MV-4-11 (cell line): ENCODE data around the gene CWF19L1.
A peak's percentile ranks its signal among the peaks of the same experiment; 100 is the strongest.
"Not testable (repeated sequence)": the region's sequence is repeated elsewhere in the genome, so short reads cannot be mapped to it uniquely, and the experiment has no call there.

ENCODE experiments used
- DNase-seq: peaks from one replicate; lab custom pipeline; 2025; lab: John Stamatoyannopoulos, UW

Gene CWF19L1

DNA sequence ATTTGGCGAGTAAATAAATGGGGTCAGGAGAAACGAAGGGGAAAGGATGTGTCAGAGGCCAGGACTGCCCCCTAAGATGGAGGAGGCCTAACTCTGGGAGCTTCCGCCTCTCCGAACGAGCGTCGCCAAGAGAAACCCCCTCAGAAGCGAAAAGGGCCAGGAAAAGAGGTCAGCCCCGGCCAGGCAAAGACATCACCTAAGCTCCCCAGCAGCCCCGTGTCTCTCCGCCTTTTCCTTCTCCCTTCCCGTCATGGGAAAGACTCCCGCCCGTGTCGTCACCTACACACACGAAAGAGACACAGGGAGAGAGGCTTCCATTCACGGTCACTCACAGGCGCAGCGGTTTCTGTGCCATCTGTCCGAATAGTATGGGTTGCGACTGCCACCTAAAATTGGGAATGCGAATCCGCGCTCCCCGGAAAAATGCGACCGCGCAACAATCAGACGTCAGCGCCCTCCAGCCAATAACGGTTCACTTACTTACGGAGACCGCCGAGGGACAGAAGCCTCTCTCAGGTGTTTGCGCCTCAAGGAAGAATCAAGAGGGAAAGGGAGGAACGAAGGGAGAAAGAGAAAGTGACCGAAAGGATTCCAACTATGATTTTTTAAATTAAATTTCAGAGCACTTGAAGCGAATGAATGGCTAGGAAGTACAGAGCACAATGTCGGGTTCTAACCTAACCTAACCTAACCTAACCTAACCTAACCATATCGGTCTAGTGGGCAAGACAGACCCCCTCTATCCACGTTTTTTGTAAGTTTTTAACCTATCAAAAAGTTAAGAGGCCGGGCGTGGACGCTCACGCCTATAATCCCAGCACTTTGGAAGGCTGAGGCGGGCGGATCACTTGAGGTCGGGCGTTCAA is at the start of gene CWF19L1:
TSS of gene CWF19L1 (minus strand) at position 400 of the 866 bp plus-strand sequence. CDS start at position 355, 45 bp downstream.
- DNase-seq, result peak; percentile 68

GRCh38 chr10:100315615-100316014 is 48.2 kb upstream of the CWF19L1 start:
- no peak for DNase-seq

- DNase-seq, result no peak
Measured at GRCh38 chr10:100311298-100311697, 43.9 kb upstream of the CWF19L1 start.

DNA sequence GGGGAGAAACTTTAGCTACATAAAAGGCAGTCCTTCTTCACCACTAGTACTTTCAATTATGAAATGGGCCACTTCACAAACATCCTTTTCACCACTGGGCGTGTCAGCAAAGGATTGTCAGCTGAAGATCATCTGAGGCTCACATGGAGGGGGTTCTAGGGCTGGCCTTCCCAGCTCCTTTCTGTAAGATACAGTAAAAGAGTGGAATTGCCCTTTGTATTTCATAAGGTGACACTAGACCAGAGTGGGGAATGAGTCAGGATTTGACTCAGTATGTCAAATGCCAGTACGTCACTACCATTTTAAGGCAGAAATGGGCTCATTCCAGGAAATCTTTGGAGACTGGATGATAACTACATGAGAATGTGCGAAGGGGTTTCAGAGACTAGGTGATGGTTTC is 40.2 kb upstream of the CWF19L1 start:
- DNase-seq, result no peak

GRCh38 chr10:100306861-100307260 is 39.4 kb upstream of the CWF19L1 start:
- no peak for DNase-seq

GRCh38 chr10:100304414-100304813 is 37.0 kb upstream of the CWF19L1 start:
- DNase-seq, result no peak

GRCh38 chr10:100303724-100304319 is 36.4 kb upstream of the CWF19L1 start:
- DNase-seq, result peak; percentile 10

DNA sequence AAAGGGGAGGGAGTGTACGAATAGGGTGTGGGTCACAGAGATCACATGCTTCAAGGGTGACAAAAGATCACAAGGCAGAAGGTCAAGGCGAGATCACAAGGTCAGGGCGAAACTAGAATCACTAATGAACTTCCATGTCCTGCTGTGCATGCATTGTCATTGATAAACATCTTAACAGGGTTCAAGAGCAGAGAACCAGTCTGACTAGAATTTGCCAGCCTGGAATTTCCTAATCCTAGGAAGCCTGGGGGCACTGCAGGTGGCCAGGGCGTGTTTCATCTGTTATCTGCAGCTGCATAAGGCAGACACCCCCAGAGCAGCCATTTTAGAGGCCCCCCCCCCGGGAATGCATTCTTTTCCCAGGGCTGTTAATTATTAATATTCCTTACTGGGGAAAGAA is 33.7 kb upstream of the CWF19L1 start:
- not testable (repeated sequence) for DNase-seq

DNA sequence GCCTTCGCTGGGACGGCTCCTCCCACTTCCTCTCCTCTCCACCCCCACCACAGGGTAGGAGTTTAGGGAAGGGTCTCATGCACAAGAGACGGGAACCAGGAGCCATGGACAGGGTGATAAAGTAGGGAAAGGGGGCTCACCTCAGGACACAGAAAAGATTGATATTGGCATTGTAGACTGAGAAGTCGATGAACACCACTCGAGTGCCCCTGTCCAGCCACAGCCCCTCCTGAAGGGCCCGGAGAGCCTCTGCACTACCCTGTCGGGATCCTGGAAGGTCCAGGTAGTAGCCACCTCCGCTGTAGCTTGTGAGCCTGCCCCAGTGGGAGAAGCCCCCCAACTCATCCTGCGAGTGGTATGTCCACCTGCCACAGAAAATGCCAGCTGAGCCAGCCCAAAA is 29.8 kb upstream of the CWF19L1 start:
- DNase-seq, result no peak

- DNase-seq, result no peak
Measured at GRCh38 chr10:100293066-100293465, 25.6 kb upstream of the CWF19L1 start.

DNA sequence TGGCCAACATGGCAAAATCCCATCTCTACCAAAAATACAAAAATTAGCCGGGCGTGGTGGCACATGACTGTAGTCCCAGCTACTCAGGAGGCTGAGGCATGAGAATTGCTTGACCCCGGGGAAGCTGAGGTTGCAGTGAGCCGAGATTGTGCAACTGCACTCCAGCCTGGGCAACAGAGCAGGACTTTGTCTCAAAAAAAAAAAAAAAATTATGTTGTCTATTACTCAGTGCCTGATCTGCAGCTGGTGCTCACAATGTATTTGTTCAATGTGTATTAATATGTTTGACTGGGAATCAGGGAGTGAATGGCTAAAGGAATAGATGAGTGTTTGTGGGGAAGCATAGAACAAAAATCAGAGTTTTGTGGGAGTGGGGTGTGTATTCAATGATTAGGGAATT is 24.9 kb upstream of the CWF19L1 start:
- DNase-seq, result peak; percentile 59

DNA sequence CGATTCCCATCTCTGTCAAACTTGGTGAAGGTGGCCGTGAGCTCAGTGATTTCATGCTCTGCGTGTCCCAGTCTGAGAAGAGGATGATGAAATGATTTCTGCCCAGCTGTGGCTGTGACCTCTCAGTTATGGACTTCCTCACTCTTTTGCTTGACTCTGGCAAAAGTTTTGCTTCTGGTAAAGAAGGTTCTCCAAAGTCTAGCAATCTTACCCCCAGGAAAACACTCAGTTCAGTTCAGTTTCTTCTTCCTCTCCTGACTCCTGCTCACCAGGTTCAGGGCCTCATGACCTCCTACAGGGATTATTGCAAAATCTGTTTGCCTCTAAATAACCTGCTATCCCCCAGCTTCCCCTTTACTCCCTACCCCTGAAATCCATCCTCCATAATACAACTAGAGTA is 23.9 kb upstream of the CWF19L1 start:
- peak; percentile 79 for DNase-seq

GRCh38 chr10:100289641-100290040 is 22.2 kb upstream of the CWF19L1 start:
- DNase-seq, result no peak

GRCh38 chr10:100288196-100288595 is 20.8 kb upstream of the CWF19L1 start:
- DNase-seq, result no peak

DNA sequence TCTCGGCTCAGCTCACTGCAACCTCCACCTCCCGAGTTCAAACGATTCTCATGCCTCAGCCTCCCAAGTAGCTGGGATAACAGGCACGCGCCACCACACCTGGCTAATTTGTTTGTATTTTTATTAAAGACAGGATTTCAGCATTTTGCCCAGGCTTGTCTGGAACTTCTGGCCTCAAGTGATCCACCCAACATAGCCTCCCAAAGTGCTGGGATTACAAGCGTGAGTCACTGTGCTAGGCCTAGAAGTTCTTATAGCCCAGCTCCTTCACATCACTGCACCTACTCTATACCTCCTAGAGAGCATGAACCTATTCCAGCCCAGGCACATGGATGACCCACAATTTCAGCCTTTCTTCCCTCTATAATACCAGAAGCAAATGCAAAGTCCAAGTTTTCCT is 20.3 kb upstream of the CWF19L1 start:
- no peak for DNase-seq

GRCh38 chr10:100286051-100287033 is 18.9 kb upstream of the CWF19L1 start, which contains the start of gene BLOC1S2:
TSS of gene BLOC1S2 (minus strand) at chr10:100286680. CDS start at chr10:100286659, 21 bp downstream.
- DNase-seq, result peak; percentile 66

DNA sequence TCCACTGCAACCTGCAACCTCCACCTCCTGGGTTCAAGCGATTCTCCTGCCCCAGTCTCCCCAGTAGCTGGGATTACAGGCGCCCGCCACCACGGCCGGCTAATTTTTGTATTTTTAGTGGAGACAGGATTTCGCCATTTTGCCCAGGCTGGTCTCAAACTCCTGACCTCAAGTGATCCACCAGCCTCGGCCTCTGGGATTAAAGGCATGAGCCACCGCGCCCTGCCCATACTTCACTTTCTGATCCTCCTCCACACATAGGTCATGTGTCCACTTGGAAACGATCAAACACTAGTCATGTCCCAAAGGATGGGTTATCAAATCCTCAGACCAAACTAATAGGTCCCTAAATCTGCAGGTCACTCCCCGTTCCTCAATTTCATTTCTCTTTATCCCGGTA is 17.9 kb upstream of the CWF19L1 start:
- DNase-seq, result peak; percentile 48

- peak; percentile 73 for DNase-seq
Measured at GRCh38 chr10:100282907-100283306, 15.5 kb upstream of the CWF19L1 start.

DNA sequence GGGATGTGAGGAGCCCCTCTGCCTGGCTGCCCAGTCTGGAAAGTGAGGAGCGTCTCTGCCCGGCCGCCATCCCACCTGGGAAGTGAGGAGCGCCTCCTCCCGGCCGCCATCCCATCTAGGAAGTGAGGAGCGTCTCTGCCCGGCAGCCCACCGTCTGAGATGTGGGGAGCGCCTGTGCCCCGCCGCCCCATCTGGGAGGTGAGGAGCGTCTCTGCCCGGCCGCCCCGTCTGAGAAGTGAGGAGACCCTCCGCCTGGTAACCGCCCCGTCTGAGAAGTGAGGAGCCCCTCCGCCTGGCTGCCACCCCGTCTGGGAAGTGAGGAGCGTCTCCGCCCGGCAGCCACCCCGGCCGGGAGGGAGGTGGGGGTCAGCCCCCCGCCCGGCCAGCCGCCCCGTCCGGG is 9.5 kb upstream of the CWF19L1 start:
- DNase-seq, result not testable (repeated sequence)

DNA sequence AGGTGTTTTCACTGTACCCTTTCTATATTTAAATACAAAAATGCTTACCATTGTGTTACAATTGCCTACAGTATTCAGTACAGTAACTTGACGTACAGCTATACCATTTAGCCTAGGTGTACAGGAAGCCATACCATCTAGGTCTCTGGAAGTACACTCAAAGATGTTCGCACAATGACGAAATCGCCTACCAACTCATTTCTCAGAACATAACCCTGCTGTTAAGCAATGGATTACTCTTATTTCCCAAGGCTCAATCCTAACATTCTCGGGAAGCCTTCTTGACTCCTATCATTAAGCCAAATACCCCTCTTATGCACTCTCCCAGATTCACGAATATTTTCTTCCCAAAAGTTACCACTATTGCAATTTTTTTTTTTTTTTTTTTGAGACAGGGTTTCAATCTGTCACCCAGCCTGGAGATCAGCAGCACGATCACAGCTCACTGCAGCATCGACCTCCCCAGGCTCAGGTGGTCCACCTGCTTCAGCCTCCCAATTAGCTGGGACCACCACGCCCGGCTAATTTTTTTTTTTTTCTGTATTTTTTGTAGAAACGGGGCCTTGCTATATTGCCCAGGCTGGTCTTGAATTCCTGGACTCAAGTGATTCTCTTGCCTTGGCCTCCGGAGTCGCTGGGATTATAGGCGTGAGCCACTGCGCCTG is 1.5 kb downstream of the CWF19L1 start:
- DNase-seq, result peak; percentile 8

- DNase-seq, result peak; percentile 55
Measured at GRCh38 chr10:100254191-100254590, 13.2 kb downstream of the CWF19L1 start.

- DNase-seq, result peak; percentile 14
Measured at GRCh38 chr10:100253041-100253440, 14.4 kb downstream of the CWF19L1 start.
